GM12878 (cell line): ENCODE measurements around the gene FKBP11. TPM values are rescaled to one million over a fixed set of nuclear protein-coding genes. Genes with fewer than 3 reads are reported as not detected.
A peak's percentile ranks its signal among the peaks of the same experiment; 100 is the strongest.

Source experiments
- ATF3 ChIP-seq: IDR thresholded peaks from 2 replicates; pipeline ENCODE4 v1.6.1; 2011; ENCODE audit warnings: low read depth, mild to moderate bottlenecking, low read length, moderate library complexity, borderline replicate concordance; ENCODE audit errors: extremely low read depth
- CBX3 ChIP-seq: fragments of 200-600 bp; sonication (generic); IDR thresholded peaks from 2 replicates; pipeline ENCODE4 v1.6.1; 2016; ENCODE audit warnings: low read depth, borderline replicate concordance
- CHD1 ChIP-seq: IDR thresholded peaks from 2 replicates; pipeline ENCODE4 v1.6.1; 2012; ENCODE audit warnings: low read depth, low read length, improper control_type of control experiment
- CREB1 ChIP-seq: IDR thresholded peaks from 2 replicates; pipeline ENCODE4 v1.6.1; 2012; ENCODE audit warnings: low read depth, mild to moderate bottlenecking, inconsistent platforms
- EZH2 ChIP-seq: IDR thresholded peaks from 2 replicates; pipeline ENCODE4 v1.6.1; 2012; ENCODE audit warnings: low read depth, mild to moderate bottlenecking, control low read depth, inconsistent platforms, low read length, borderline replicate concordance; ENCODE audit not compliant: control insufficient read depth
- GATAD2B ChIP-seq: fragments of 450-650 bp; conservative IDR thresholded peaks from 2 replicates; pipeline ENCODE4 v1.6.1; 2017; ENCODE audit warnings: low read depth, mild to moderate bottlenecking, moderate library complexity
- HDGF ChIP-seq: fragments of 450-650 bp; IDR thresholded peaks from 2 replicates; pipeline ENCODE4 v1.6.1; 2016; ENCODE audit warnings: antibody characterized with exemption
- LARP7 ChIP-seq: fragments of 450-650 bp; IDR thresholded peaks from 2 replicates; pipeline ENCODE4 v1.6.1; 2017; ENCODE audit warnings: mild to moderate bottlenecking
- MEF2A ChIP-seq: IDR thresholded peaks from 2 replicates; pipeline ENCODE4 v1.6.1; 2011; ENCODE audit warnings: low read depth, mild to moderate bottlenecking, low read length, moderate library complexity; ENCODE audit not compliant: insufficient read depth
- MEF2B ChIP-seq: fragments of 450-650 bp; IDR thresholded peaks from 2 replicates; pipeline ENCODE4 v1.6.1; 2018; ENCODE audit warnings: mild to moderate bottlenecking, moderate library complexity; ENCODE audit not compliant: partially characterized antibody, poor library complexity, severe bottlenecking
- MXI1 ChIP-seq: fragments of 150-350 bp; IDR thresholded peaks from 2 replicates; pipeline ENCODE4 v1.6.1; 2011; ENCODE audit warnings: low read depth, mild to moderate bottlenecking, inconsistent platforms, low read length, improper control_type of control experiment
- NR2C1 ChIP-seq: fragments of 450-650 bp; IDR thresholded peaks from 2 replicates; pipeline ENCODE4 v1.6.1; 2017; ENCODE audit warnings: antibody characterized with exemption, mild to moderate bottlenecking, moderate library complexity
- PAX5 ChIP-seq: IDR thresholded peaks from 2 replicates; pipeline ENCODE4 v1.6.1; 2011; ENCODE audit warnings: low read depth, low read length, borderline replicate concordance
- PAX8 ChIP-seq: fragments of 450-650 bp; IDR thresholded peaks from 2 replicates; pipeline ENCODE4 v1.6.1; 2017; ENCODE audit warnings: mild to moderate bottlenecking, moderate library complexity
- RAD51 ChIP-seq: fragments of 450-650 bp; IDR thresholded peaks from 2 replicates; pipeline ENCODE4 v1.6.1; 2016; ENCODE audit warnings: moderate library complexity, mild to moderate bottlenecking, inconsistent platforms
- RCOR1 ChIP-seq: conservative IDR thresholded peaks from 2 replicates; pipeline ENCODE4 v1.6.1; 2012; ENCODE audit warnings: low read depth, low read length, improper control_type of control experiment
- RELA ChIP-seq: fragments of 450-650 bp; IDR thresholded peaks from 2 replicates; pipeline ENCODE4 v1.8.0; 2014; ENCODE audit warnings: borderline replicate concordance; ENCODE audit not compliant: partially characterized antibody
- SMAD1 ChIP-seq: fragments of 450-650 bp; IDR thresholded peaks from 2 replicates; pipeline ENCODE4 v1.6.1; 2018; ENCODE audit warnings: mild to moderate bottlenecking, low read depth; ENCODE audit not compliant: partially characterized antibody
- SPI1 ChIP-seq: IDR thresholded peaks from 2 replicates; pipeline ENCODE4 v1.6.1; 2011; ENCODE audit warnings: low read depth, mild to moderate bottlenecking, low read length, moderate library complexity, borderline replicate concordance; ENCODE audit not compliant: insufficient read depth
- SREBF1 ChIP-seq: IDR thresholded peaks from 2 replicates; pipeline ENCODE4 v1.6.1; 2012; ENCODE audit warnings: mild to moderate bottlenecking, low read length
- SUZ12 ChIP-seq: fragments of 200-600 bp; sonication (generic); IDR thresholded peaks from one replicate; pipeline ENCODE4 v1.6.1; 2018; ENCODE audit warnings: antibody characterized with exemption, mild to moderate bottlenecking; ENCODE audit not compliant: unreplicated experiment
- ZNF24 ChIP-seq: fragments of 450-650 bp; IDR thresholded peaks from 2 replicates; pipeline ENCODE4 v1.6.1; 2017; ENCODE audit warnings: antibody characterized with exemption, mild to moderate bottlenecking
- ZNF274 ChIP-seq: IDR thresholded peaks from one replicate; pipeline ENCODE4 v1.8.0; 2011; ENCODE audit not compliant: insufficient read length, insufficient read depth
- polyA plus RNA-seq, 11 experiments: library from polyadenylated mRNA; depleted of rRNA in 4 of 11; unstranded in 6 of 11; stranded (reverse) in 5 of 11; fragments of >200 nt; fragmentation: Nextera tagmentation in 4 of 11; fragmentation: Illumina TruSeq in 1 of 11; extraction: Ambion mirVana in 4 of 11; extraction: Trizol in 1 of 11; gene quantifications; 1 replicate in 1 of 11; 2 replicates in 10 of 11; pipeline versions ENCODE4 v1.2.1 to v1.2.3, GENCODE V29; 2011 to 2016; ENCODE audit warnings: inconsistent platforms in 2 of 11, missing spikeins in 2 of 11, low read depth in 1 of 11
- total RNA-seq, 4 experiments: library from RNA; depleted of rRNA in 3 of 4; stranded (reverse); fragments of >200 nt in 3 of 4; fragmentation: Illumina TruSeq in 1 of 4; extraction: Trizol in 1 of 4; gene quantifications; 2 replicates each; pipeline versions ENCODE4 v1.2.1 to v1.2.3, GENCODE V29; 2013 to 2021
- TF ChIP-seq, protein P1 (sequence below): fragments of 450-650 bp; IDR thresholded peaks from 2 replicates; pipeline ENCODE4 v1.6.1; 2017; ENCODE audit warnings: mild to moderate bottlenecking
- TF ChIP-seq, protein P2 (sequence below): fragments of 450-650 bp; formaldehyde crosslinking; IDR thresholded peaks from 2 replicates; pipeline ENCODE4 v1.4.0; 2020; ENCODE audit warnings: mild to moderate bottlenecking, moderate library complexity

The FKBP11 gene
- total and polyA plus RNA-seq, 10 of the 15 experiments (the other 5 are each of a cell fraction or from before 2014, with no cell fraction given): 25.0 to 135 (median 56.5) TPM

- TF ChIP-seq NR2C1: no peak
- TF ChIP-seq RELA: no peak
- TF ChIP-seq RCOR1: peak; percentile 99
- TF ChIP-seq, protein P1, sequence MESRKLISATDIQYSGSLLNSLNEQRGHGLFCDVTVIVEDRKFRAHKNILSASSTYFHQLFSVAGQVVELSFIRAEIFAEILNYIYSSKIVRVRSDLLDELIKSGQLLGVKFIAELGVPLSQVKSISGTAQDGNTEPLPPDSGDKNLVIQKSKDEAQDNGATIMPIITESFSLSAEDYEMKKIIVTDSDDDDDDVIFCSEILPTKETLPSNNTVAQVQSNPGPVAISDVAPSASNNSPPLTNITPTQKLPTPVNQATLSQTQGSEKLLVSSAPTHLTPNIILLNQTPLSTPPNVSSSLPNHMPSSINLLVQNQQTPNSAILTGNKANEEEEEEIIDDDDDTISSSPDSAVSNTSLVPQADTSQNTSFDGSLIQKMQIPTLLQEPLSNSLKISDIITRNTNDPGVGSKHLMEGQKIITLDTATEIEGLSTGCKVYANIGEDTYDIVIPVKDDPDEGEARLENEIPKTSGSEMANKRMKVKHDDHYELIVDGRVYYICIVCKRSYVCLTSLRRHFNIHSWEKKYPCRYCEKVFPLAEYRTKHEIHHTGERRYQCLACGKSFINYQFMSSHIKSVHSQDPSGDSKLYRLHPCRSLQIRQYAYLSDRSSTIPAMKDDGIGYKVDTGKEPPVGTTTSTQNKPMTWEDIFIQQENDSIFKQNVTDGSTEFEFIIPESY: 0 out of 2 replicates have a peak, but pooled peaks have one; percentile 49
- TF ChIP-seq SMAD1: no peak
- TF ChIP-seq HDGF: 0 out of 2 replicates have a peak, but pooled peaks have one; percentile 50
- TF ChIP-seq MXI1: peak; percentile 87
- no peak for TF ChIP-seq SUZ12
- TF ChIP-seq PAX8: no peak
- TF ChIP-seq, protein P2, sequence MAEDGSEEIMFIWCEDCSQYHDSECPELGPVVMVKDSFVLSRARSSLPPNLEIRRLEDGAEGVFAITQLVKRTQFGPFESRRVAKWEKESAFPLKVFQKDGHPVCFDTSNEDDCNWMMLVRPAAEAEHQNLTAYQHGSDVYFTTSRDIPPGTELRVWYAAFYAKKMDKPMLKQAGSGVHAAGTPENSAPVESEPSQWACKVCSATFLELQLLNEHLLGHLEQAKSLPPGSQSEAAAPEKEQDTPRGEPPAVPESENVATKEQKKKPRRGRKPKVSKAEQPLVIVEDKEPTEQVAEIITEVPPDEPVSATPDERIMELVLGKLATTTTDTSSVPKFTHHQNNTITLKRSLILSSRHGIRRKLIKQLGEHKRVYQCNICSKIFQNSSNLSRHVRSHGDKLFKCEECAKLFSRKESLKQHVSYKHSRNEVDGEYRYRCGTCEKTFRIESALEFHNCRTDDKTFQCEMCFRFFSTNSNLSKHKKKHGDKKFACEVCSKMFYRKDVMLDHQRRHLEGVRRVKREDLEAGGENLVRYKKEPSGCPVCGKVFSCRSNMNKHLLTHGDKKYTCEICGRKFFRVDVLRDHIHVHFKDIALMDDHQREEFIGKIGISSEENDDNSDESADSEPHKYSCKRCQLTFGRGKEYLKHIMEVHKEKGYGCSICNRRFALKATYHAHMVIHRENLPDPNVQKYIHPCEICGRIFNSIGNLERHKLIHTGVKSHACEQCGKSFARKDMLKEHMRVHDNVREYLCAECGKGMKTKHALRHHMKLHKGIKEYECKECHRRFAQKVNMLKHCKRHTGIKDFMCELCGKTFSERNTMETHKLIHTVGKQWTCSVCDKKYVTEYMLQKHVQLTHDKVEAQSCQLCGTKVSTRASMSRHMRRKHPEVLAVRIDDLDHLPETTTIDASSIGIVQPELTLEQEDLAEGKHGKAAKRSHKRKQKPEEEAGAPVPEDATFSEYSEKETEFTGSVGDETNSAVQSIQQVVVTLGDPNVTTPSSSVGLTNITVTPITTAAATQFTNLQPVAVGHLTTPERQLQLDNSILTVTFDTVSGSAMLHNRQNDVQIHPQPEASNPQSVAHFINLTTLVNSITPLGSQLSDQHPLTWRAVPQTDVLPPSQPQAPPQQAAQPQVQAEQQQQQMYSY (CRISPR knock-in tag): 0 out of 2 replicates have a peak, but pooled peaks have one; percentile 29
- 0 out of 2 replicates have a peak, but pooled peaks have one; percentile 24 for TF ChIP-seq GATAD2B
- TF ChIP-seq EZH2: no peak
- no peak for TF ChIP-seq SREBF1
- TF ChIP-seq LARP7: peak; percentile 47; the same call in 1 of the 2 replicates
- TF ChIP-seq ZNF274: no peak
- TF ChIP-seq SPI1: no peak
- TF ChIP-seq CREB1: peak; percentile 69
- no peak for TF ChIP-seq ZNF24
- TF ChIP-seq CHD1: no peak
- no peak for TF ChIP-seq CBX3
- TF ChIP-seq PAX5: no peak
- TF ChIP-seq MEF2B: peak; percentile 38
- 0 out of 2 replicates have a peak, but pooled peaks have one; percentile 23 for TF ChIP-seq MEF2A
- no peak for TF ChIP-seq RAD51
- TF ChIP-seq ATF3: no peak
These were observed 32.1 kb upstream of the FKBP11 start, which contains the start of gene ARF3 (continued) for GRCh38 chr12:48957141-48958048.
